ENCODE results near the gene MIOS. TPM values are rescaled to one million over a fixed set of nuclear protein-coding genes. Genes with fewer than 3 reads are reported as not detected.

Gene MIOS
- total and polyA plus RNA-seq, 2 of the 8 experiments (the other 6 are each of a cell fraction or from before 2014, with no cell fraction given) = 15.5 to 50.7 TPM

DNA sequence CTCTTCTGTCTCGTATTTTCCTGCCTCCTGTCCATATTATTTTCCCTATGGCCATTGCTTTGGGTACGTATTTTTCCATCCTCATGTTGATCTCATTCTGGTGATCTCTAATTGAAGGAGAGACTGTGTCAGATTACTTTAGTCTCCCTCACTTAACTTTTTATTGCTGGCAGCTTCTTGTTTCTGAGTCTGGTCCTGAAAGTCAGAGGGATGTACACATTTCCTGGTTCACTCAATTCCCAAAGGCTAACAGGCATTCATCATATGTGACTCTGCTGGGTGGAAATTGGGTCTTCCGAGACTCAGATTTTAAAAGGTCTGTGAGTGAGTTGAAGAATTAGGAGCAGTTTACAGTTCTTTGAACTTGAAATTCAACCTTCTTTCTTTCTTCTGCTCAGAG, 84.8 kb downstream of the MIOS start:
- H2BK20ac ChIP-seq (ENCODE audit: low read length) = no peak overlapping the region
- H3K4me1 ChIP-seq (replicated peaks in 1 of 4; ENCODE audit: control insufficient read depth in 3 of 4, insufficient read depth in 4 of 4, low read length in 3 of 4) = peaks cover 0 to 3% (median 1%) of the 10 kb centered on the region in 4 experiments; a peak in 1 of 7 replicates
- no peak overlapping the region for H2AK5ac ChIP-seq (ENCODE audit: low read depth, low read length)
- no peak overlapping the region for H4K5ac ChIP-seq (ENCODE audit: insufficient read length, low read depth, low read length)
- peaks cover 3% of the 10 kb centered on the region for H3K79me1 ChIP-seq (ENCODE audit: low read depth, low read length)
- no peak overlapping the region for H3K4me3 ChIP-seq (ENCODE audit: extremely low read depth in 1 of 4, insufficient read depth in 2 of 4, low read depth in 3 of 4, low read length in 4 of 4)
- H3K79me2 ChIP-seq (ENCODE audit: control insufficient read depth in 1 of 2, insufficient read depth in 2 of 2, low read length in 2 of 2) = peaks cover 0 to 21% of the 10 kb centered on the region in 2 experiments; a peak in 3 of 4 replicates
- H4K8ac ChIP-seq (ENCODE audit: extremely low read depth, insufficient read depth, low read length) = no peak overlapping the region
- H3K56ac ChIP-seq (replicated peaks; ENCODE audit: insufficient read length, low read depth, low read length) = no peak overlapping the region
- no peak overlapping the region for H2BK120ac ChIP-seq (replicated peaks; ENCODE audit: low read depth, low read length)
- H3K9me3 ChIP-seq (ENCODE audit: insufficient read depth in 2 of 2, low read depth in 1 of 2, low read length in 1 of 2) = no peaks in the 10 kb centered on the region
- no peak overlapping the region for H3K4me2 ChIP-seq (ENCODE audit: insufficient read depth in 1 of 2, low read depth in 2 of 2, low read length in 2 of 2)
- POLR2A ChIA-PET (ENCODE audit: partially characterized antibody) = interaction anchor here (0.8 kb wide), 1 partner anchor 9 kb away, joined by 4 read pairs; no protein-coding TSS in a partner anchor
- DNase-seq (ENCODE audit: low read depth in 1 of 2, low spot score in 2 of 2) (no peak), FAIRE-seq (no peak)
- CTCF ChIA-PET (ENCODE audit: partially characterized antibody) = interaction anchor here (1.1 to 2.9 kb wide), 4 partner anchors 8 to 423 kb away, joined by 3 to 8 read pairs (median 6); no protein-coding TSS in a partner anchor
- WGBS, 2 experiments (ENCODE audit: extremely low coverage in 1 of 2, insufficient coverage in 1 of 2, insufficient read length in 1 of 2, insufficient replicate concordance in 2 of 2, low coverage in 1 of 2, low lambda C conversion rate in 2 of 2, missing lambda C conversion rate in 1 of 2) = 62% methylated on average over 3 of the region's 3 CpGs; no CpG with 5 or more reads in 1 of the 2 experiments
- no peak overlapping the region for H3K27ac ChIP-seq (ENCODE audit: low read depth, low read length)
- no peak overlapping the region for H4K91ac ChIP-seq (replicated peaks; ENCODE audit: insufficient read length, low read length)
- no peak overlapping the region for H3K9ac ChIP-seq (replicated peaks in 1 of 4; ENCODE audit: extremely low read depth in 1 of 4, low read depth in 3 of 4, low read length in 3 of 4)
- no peak overlapping the region for H2BK5ac ChIP-seq (ENCODE audit: low read depth, low read length)
- no peak overlapping the region for H3K18ac ChIP-seq (ENCODE audit: extremely low read depth, low read length)
- no peak overlapping the region for H3K23ac ChIP-seq (ENCODE audit: insufficient read length)
- H3K27me3 ChIP-seq (replicated peaks in 1 of 4; ENCODE audit: control insufficient read depth in 3 of 4, extremely low read depth in 1 of 4, insufficient read depth in 3 of 4, low read length in 3 of 4) = no peaks in the 10 kb centered on the region
- H2BK12ac ChIP-seq (ENCODE audit: low read depth, low read length) = no peak overlapping the region
- no peak overlapping the region for H2BK15ac ChIP-seq (ENCODE audit: low read length)
- H3K36me3 ChIP-seq (ENCODE audit: control insufficient read depth in 2 of 4, insufficient read depth in 4 of 4, low read length in 3 of 4) = no peaks in the 10 kb centered on the region
- no peak overlapping the region for H3K14ac ChIP-seq (ENCODE audit: insufficient read length)
- no peak for TF ChIP-seq NRF1 (IDR thresholded peaks at IDR 0.05; ENCODE audit: low read depth, low read length)
- TF ChIP-seq POU5F1 (IDR thresholded peaks at IDR 0.05; ENCODE audit: low read depth, low read length) = no peak
- TF ChIP-seq KDM1A (IDR thresholded peaks at IDR 0.05; ENCODE audit: borderline replicate concordance, low read length) = no peak
- no peak for TF ChIP-seq SAP30 (IDR thresholded peaks at IDR 0.05; ENCODE audit: insufficient read depth, insufficient replicate concordance, low read length)
- TF ChIP-seq FOSL1 (IDR thresholded peaks at IDR 0.05; ENCODE audit: insufficient read depth, low read depth, low read length) = no peak
- TF ChIP-seq BRCA1 (IDR thresholded peaks at IDR 0.05; ENCODE audit: low read depth, low read length) = no peak
- TF ChIP-seq YY1 (IDR thresholded peaks at IDR 0.05; ENCODE audit: low read depth, low read length) = no peak
- H3K23me2 ChIP-seq (ENCODE audit: low read depth, low read length) = no peaks in the 10 kb centered on the region
- H4K20me1 ChIP-seq (replicated peaks in 1 of 2; ENCODE audit: control insufficient read depth in 1 of 2, insufficient read depth in 2 of 2, low read length in 2 of 2) = no peaks in the 10 kb centered on the region
- H2AFZ ChIP-seq (ENCODE audit: low read length) = no peak overlapping the region
- no peak overlapping the region for H3K4ac ChIP-seq (replicated peaks; ENCODE audit: insufficient read length, low read depth, low read length)

Measured in H1 (cell line).